Calu3 (cell line): ENCODE measurements around the gene LRIT3. TPM values are rescaled to one million over a fixed set of nuclear protein-coding genes. Genes with fewer than 3 reads are reported as not detected.

ENCODE experiments used
- BruUV-seq: library from RNA; stranded (reverse); fragments of 400-500 nt; replicated peaks from 2 replicates; lab custom pipeline; 2021; lab: Mats Ljungman, UMichigan
- CTCF ChIA-PET: fragments of 300-600 bp; sonication (Branson Sonifier 250); formaldehyde crosslinking; loops from one replicate; lab custom pipeline; 2022; ENCODE audit warnings: antibody characterized with exemption; lab: Charles Lee
- DNase-seq: peaks from one replicate; pipeline ENCODE4 v3.0.0; 2022
- H3K27ac Mint-ChIP-seq: one replicate; pipeline ENCODE4 v1.8.0; 2022; ENCODE audit warnings: mixed read lengths; ENCODE audit not compliant: unreplicated experiment
- H3K27me3 Mint-ChIP-seq: one replicate; pipeline ENCODE4 v1.8.0; 2022; ENCODE audit warnings: mixed read lengths; ENCODE audit not compliant: unreplicated experiment
- H3K36me3 Mint-ChIP-seq: one replicate; pipeline ENCODE4 v1.8.0; 2022; ENCODE audit warnings: mild to moderate bottlenecking, moderate library complexity, mixed read lengths; ENCODE audit not compliant: insufficient read depth, unreplicated experiment
- H3K4me1 Mint-ChIP-seq: one replicate; pipeline ENCODE4 v1.8.0; 2022; ENCODE audit warnings: mild to moderate bottlenecking, low read depth, mixed read lengths; ENCODE audit not compliant: unreplicated experiment
- H3K4me3 Mint-ChIP-seq: one replicate; pipeline ENCODE4 v1.8.0; 2022; ENCODE audit warnings: mild to moderate bottlenecking, low read depth, moderate library complexity, mixed read lengths; ENCODE audit not compliant: unreplicated experiment
- H3K9me3 Mint-ChIP-seq: one replicate; pipeline ENCODE4 v1.8.0; 2022; ENCODE audit warnings: low read depth, mixed read lengths; ENCODE audit not compliant: unreplicated experiment
- intact Hi-C: fragments of 100-400 bp; cut with micrococcal nuclease; formaldehyde crosslinking; loops from one replicate; pipeline ENCODE4 v1.10.0; 2022; ENCODE audit not compliant: unreplicated experiment
- total RNA-seq: library from RNA; stranded (reverse); gene quantifications from 2 replicates; pipeline ENCODE4 v1.2.3, GENCODE V29; 2022
- TF ChIP-seq, protein P1 (sequence below): fragments of 200-600 bp; IDR thresholded peaks from one replicate; pipeline ENCODE4 v1.8.0; 2022; ENCODE audit warnings: antibody characterized with exemption; ENCODE audit not compliant: unreplicated experiment

LRIT3 gene
- total RNA-seq, 1 experiment from 2014 or later: 0.09 TPM

DNA sequence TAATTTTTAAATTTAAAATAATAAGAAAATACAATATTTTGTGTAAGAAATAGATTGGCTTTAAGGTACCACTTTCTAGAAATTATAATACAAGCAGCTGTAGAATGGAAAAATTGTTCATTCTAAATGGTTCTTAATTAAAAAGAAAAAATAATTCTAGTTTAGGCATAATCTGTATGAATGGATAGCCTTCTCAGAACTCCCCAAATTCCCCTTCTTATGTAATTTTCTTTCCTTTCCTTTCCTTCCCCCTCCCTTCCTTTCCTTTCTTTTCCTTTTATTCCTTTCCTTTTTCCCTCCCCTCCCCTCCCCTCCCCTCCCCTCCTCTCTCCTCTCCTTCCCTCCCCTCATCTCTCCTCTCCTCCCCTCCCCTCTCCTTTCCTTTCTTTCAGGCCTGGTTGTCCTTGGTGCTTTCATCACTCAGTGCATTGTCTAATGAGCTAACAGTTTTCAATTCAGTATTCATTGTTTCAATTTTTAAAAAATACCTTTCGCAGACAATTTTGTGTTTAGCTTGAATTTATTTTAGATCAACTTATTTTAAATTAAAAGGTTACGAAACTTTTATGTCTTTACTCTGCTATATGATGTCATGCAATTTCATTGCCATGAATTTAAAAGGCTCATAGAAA, 28.8 kb downstream of the LRIT3 start:
- no peaks in the 10 kb centered on the region for H3K27me3 Mint-ChIP-seq
- BruUV-seq: no TSS peak

DNA sequence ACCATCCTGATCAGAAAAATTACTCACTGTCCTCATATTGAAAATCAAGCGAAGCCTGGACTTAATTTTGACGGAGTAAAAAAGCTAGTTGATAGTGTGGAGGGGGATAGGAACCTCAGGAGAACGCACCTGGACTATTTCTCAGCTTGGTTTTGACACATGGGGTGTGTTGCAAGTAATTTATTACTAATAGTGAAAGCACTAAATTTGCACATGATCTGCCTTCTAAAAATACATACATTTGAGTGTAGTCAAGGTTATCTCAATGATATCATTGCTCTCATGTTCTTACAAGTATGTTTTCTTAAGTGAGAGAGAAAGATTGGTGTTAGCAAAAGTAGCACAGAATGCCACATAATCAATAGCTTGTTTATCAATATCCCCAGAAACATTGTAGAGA, 29.5 kb downstream of the LRIT3 start:
- intact Hi-C loops: no loop called here
- Mint-ChIP-seq H3K9me3 (no peaks in the 10 kb centered on the region), H3K36me3 (no peaks in the 10 kb centered on the region), H3K27ac (no peak overlapping the region), H3K27me3 (no peaks in the 10 kb centered on the region), H3K4me3 (no peak overlapping the region), H3K4me1 (no peaks in the 10 kb centered on the region)
- no TSS peak for BruUV-seq
- CTCF ChIA-PET: interaction anchor here (0.6 kb wide), 1 partner anchor 1586 kb away, joined by 3 read pairs; no protein-coding TSS in a partner anchor
- DNase-seq: no peak
- TF ChIP-seq, protein P1, sequence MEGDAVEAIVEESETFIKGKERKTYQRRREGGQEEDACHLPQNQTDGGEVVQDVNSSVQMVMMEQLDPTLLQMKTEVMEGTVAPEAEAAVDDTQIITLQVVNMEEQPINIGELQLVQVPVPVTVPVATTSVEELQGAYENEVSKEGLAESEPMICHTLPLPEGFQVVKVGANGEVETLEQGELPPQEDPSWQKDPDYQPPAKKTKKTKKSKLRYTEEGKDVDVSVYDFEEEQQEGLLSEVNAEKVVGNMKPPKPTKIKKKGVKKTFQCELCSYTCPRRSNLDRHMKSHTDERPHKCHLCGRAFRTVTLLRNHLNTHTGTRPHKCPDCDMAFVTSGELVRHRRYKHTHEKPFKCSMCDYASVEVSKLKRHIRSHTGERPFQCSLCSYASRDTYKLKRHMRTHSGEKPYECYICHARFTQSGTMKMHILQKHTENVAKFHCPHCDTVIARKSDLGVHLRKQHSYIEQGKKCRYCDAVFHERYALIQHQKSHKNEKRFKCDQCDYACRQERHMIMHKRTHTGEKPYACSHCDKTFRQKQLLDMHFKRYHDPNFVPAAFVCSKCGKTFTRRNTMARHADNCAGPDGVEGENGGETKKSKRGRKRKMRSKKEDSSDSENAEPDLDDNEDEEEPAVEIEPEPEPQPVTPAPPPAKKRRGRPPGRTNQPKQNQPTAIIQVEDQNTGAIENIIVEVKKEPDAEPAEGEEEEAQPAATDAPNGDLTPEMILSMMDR: no peak

More for the DNA sequence above, 28.8 kb downstream of the LRIT3 start:
- intact Hi-C loops: no loop called here
- no peaks in the 10 kb centered on the region for H3K9me3 Mint-ChIP-seq
- TF ChIP-seq, protein P1: no peak
- no peak for DNase-seq
- H3K4me3 Mint-ChIP-seq: no peak overlapping the region
- H3K27ac Mint-ChIP-seq: no peak overlapping the region
- no peaks in the 10 kb centered on the region for H3K4me1 Mint-ChIP-seq
- no peaks in the 10 kb centered on the region for H3K36me3 Mint-ChIP-seq
- CTCF ChIA-PET: interaction anchor here (0.6 kb wide), 1 partner anchor 1586 kb away, joined by 3 read pairs; no protein-coding TSS in a partner anchor

DNA sequence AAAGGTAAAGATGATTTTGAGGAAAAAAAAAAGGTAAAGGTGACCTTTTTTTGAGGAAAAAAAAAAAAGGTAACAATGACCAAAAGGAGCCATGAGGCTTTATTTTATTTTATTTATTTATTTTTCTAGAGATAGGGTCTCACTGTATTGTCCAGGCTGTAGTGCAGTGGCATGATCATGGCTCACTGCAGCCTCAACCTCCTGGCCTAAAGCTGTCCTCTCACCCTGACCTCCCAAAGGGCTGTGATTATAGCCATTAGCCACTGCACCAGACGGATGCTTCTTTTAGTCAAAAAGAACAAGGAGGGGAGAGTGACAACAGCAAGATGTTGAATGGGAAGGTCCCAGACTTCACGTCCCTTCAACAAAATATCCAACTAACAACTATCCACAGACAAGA, 30.4 kb downstream of the LRIT3 start:
- CTCF ChIA-PET: no interaction called here
- H3K27me3 Mint-ChIP-seq: no peaks in the 10 kb centered on the region
- no peaks in the 10 kb centered on the region for H3K4me1 Mint-ChIP-seq
- no peak overlapping the region for H3K27ac Mint-ChIP-seq
- no peak overlapping the region for H3K4me3 Mint-ChIP-seq
- H3K9me3 Mint-ChIP-seq: no peaks in the 10 kb centered on the region
- no peaks in the 10 kb centered on the region for H3K36me3 Mint-ChIP-seq
- no TSS peak for BruUV-seq
- intact Hi-C loops: no loop called here
- TF ChIP-seq, protein P1: no peak
- DNase-seq: no peak

DNA sequence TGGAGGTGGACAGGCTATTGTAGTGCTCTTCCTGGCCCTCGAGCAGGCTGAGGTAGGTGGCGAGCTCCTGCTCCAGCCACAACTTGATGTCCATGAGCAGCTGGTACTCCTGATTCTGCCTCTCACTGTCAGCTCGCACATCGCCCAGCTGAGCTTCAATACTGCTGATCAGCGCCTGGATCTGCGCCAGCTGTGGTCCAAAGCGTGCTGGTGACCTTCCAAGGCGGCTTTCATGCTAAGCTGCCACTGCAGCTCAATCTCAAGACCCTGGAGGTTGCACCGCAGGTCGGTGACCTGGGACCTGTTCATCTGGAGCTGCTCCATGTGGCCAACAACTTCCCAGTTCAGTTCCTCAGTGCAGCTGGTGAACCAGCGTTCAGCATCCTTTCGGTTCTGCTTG, 31.2 kb downstream of the LRIT3 start:
- CTCF ChIA-PET: interaction anchor here (0.6 kb wide), 1 partner anchor 357 kb away, joined by 6 read pairs; no protein-coding TSS in a partner anchor
- intact Hi-C loops: no loop called here
- Mint-ChIP-seq H3K36me3 (no peaks in the 10 kb centered on the region), H3K9me3 (no peaks in the 10 kb centered on the region), H3K27me3 (no peaks in the 10 kb centered on the region), H3K27ac (no peak overlapping the region), H3K4me1 (no peaks in the 10 kb centered on the region), H3K4me3 (no peak overlapping the region)
- no TSS peak for BruUV-seq
- TF ChIP-seq, protein P1: no peak
- DNase-seq: no peak
